Fibroblast of mammary gland (primary cell): Measurements from ENCODE around the gene CCDC187.

Experiments used
- DNase-seq: peaks from one replicate; pipeline ENCODE4 v3.0.0-alpha.2; 2010; ENCODE audit warnings: low read depth
- H3K4me3 ChIP-seq: 2 replicates; pipeline ENCODE4 v1.5.1; 2011; ENCODE audit warnings: low read depth, mild to moderate bottlenecking, low read length, moderate library complexity; ENCODE audit not compliant: control insufficient read depth
- CTCF ChIP-seq: conservative IDR thresholded peaks from 2 replicates; pipeline ENCODE4 v1.5.1; 2011; ENCODE audit warnings: low read depth, low read length, inconsistent platforms; ENCODE audit not compliant: control insufficient read depth, insufficient read depth

Gene CCDC187

GRCh38 chr9:136316896-136317676 is 13.2 kb upstream of the CCDC187 start:
- no peak for DNase-seq
- no peak overlapping the region for H3K4me3 ChIP-seq
- TF ChIP-seq CTCF, result no peak

- H3K4me3 ChIP-seq, result no peak overlapping the region
- no peak for DNase-seq
Observed at GRCh38 chr9:136316271-136316751, 12.4 kb upstream of the CCDC187 start.

GRCh38 chr9:136314944-136315343 is 11.1 kb upstream of the CCDC187 start:
- H3K4me3 ChIP-seq, result no peak overlapping the region
- DNase-seq, result no peak
- no peak for TF ChIP-seq CTCF

More at GRCh38 chr9:136316271-136316751, 12.4 kb upstream of the CCDC187 start:
- no peak for TF ChIP-seq CTCF

- no peak for TF ChIP-seq CTCF
- no peak for DNase-seq
- H3K4me3 ChIP-seq, result no peak overlapping the region
Observed at GRCh38 chr9:136314056-136314416, 10.1 kb upstream of the CCDC187 start.

GRCh38 chr9:136313111-136314055 is 9.5 kb upstream of the CCDC187 start:
- no peak for TF ChIP-seq CTCF
- DNase-seq, result no peak
- no peak overlapping the region for H3K4me3 ChIP-seq

GRCh38 chr9:136312436-136312835 is 8.5 kb upstream of the CCDC187 start:
- no peak overlapping the region for H3K4me3 ChIP-seq
- peak; percentile 47 for DNase-seq
- TF ChIP-seq CTCF, result peak; percentile 59
